Measurements from ENCODE around the gene FLVCR2. TPM values are rescaled to one million over a fixed set of nuclear protein-coding genes. Genes with fewer than 3 reads are reported as not detected.

FLVCR2 gene
- total and polyA plus RNA-seq, 12 donors: 0.95 to 11.3 (median 2.9) TPM

GRCh38 chr14:75626396-75626795 is 48.0 kb downstream of the FLVCR2 start:
- Histone ChIP-seq H3K27ac (no peak overlapping the region), H3K4me1 (peaks cover 0 to 19% (median 0%) of the 10 kb centered on the region in 9 donors), H3K9me3 (no peaks in the 10 kb centered on the region), H3K4me3 (no peak overlapping the region), H3K36me3 (no peaks in the 10 kb centered on the region), H3K27me3 (no peaks in the 10 kb centered on the region)
- 94 to 95% methylated on average over 3 of the region's 3 CpGs for WGBS, 2 donors
- TF ChIP-seq, protein P1, sequence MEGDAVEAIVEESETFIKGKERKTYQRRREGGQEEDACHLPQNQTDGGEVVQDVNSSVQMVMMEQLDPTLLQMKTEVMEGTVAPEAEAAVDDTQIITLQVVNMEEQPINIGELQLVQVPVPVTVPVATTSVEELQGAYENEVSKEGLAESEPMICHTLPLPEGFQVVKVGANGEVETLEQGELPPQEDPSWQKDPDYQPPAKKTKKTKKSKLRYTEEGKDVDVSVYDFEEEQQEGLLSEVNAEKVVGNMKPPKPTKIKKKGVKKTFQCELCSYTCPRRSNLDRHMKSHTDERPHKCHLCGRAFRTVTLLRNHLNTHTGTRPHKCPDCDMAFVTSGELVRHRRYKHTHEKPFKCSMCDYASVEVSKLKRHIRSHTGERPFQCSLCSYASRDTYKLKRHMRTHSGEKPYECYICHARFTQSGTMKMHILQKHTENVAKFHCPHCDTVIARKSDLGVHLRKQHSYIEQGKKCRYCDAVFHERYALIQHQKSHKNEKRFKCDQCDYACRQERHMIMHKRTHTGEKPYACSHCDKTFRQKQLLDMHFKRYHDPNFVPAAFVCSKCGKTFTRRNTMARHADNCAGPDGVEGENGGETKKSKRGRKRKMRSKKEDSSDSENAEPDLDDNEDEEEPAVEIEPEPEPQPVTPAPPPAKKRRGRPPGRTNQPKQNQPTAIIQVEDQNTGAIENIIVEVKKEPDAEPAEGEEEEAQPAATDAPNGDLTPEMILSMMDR (IDR thresholded peaks at IDR 0.05): no peak
- DNase-seq: no peak
- intact Hi-C loops (cut with DNase I): no loop called here
- ATAC-seq: no peak

DNA sequence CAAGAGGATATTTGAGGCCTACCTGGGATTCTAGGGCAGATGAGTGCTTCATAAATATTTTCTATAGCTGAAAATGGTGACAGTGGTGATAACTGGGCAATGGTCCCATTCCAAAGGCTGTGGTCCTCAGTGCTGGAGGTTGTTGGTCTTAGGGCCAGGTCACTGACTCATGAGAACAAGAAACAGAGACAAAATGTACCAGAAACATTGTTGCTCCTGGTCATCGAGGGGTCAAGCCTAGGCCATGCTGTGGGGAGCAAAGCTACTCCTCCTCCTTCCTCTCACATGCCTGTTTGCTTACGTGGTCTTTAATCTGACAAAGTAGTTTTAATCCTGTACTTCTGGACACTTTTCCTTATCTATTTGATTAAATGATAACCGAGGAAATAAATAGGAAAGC is 48.4 kb downstream of the FLVCR2 start:
- H3K36me3 ChIP-seq: no peaks in the 10 kb centered on the region
- TF ChIP-seq, protein P1 (IDR thresholded peaks at IDR 0.05): no peak
- H3K4me3 ChIP-seq: no peak overlapping the region
- H3K9me3 ChIP-seq: no peaks in the 10 kb centered on the region
- peaks cover 0 to 17% (median 0%) of the 10 kb centered on the region in 9 donors for H3K4me1 ChIP-seq
- WGBS, 2 donors: 71 to 77% methylated on average over 3 of the region's 3 CpGs
- ATAC-seq: peak in 1 of 8 donors; percentile 77
- H3K27ac ChIP-seq: no peak overlapping the region
- intact Hi-C loops (cut with DNase I): no loop called here
- no peaks in the 10 kb centered on the region for H3K27me3 ChIP-seq
- no peak for DNase-seq

DNA sequence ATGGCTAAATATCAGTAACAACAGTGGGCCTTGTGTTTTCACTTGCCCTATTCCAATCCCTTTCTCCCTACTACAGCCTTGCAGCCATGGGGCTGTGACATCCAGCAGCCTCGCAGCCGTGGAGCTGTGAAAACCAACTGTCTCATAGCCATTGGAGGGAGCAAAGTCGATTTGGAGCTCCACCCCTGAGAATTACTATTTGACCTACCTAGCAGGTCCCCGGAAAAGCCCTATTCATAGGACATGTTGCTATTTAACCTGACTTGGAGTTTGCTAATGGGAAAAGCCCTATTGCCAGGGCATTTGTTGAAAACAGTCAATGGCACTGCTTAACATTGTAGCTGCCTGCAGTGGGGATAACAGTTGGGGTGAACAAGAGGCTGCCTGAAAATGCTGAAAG is 49.0 kb downstream of the FLVCR2 start:
- Histone ChIP-seq H3K4me1 (peaks cover 0 to 17% (median 0%) of the 10 kb centered on the region in 9 donors), H3K27ac (no peak overlapping the region), H3K36me3 (no peaks in the 10 kb centered on the region), H3K9me3 (no peaks in the 10 kb centered on the region), H3K27me3 (no peaks in the 10 kb centered on the region), H3K4me3 (no peak overlapping the region)
- no peak for ATAC-seq
- WGBS, 2 donors: 80 to 89% methylated on average over 4 of the region's 4 CpGs
- TF ChIP-seq, protein P1 (IDR thresholded peaks at IDR 0.05): no peak
- intact Hi-C loops (cut with DNase I): no loop called here
- DNase-seq: no peak

- Histone ChIP-seq H3K27ac (no peak overlapping the region), H3K27me3 (no peaks in the 10 kb centered on the region), H3K36me3 (no peaks in the 10 kb centered on the region), H3K4me3 (no peak overlapping the region), H3K9me3 (no peaks in the 10 kb centered on the region), H3K4me1 (peaks cover 0 to 17% (median 0%) of the 10 kb centered on the region in 9 donors)
- TF ChIP-seq, protein P1 (IDR thresholded peaks at IDR 0.05): no peak
- ATAC-seq (no peak), DNase-seq (no peak)
- intact Hi-C loops (cut with DNase I): no loop called here
- WGBS, 2 donors: 84 to 94% methylated on average over 3 of the region's 3 CpGs
These were observed 50.4 kb downstream of the FLVCR2 start for GRCh38 chr14:75628816-75629215.
